H1 (cell line): ENCODE measurements around the gene ACOT7. TPM values are rescaled to one million over a fixed set of nuclear protein-coding genes. Genes with fewer than 3 reads are reported as not detected.

Experiments used
- CTCF ChIA-PET: fragments of 300-600 bp; sonication (Branson Sonifier 250); formaldehyde crosslinking; loops from one replicate; lab custom pipeline; 2021; ENCODE audit not compliant: partially characterized antibody; lab: Charles Lee
- POLR2A ChIA-PET: fragments of 300-600 bp; sonication (Branson Sonifier 250); formaldehyde crosslinking; loops from one replicate; lab custom pipeline; 2021; ENCODE audit warnings: inconsistent platforms; ENCODE audit not compliant: partially characterized antibody; lab: Charles Lee
- DNase-seq, 2 experiments: peaks; one replicate each; pipeline versions ENCODE4 v3.0.0 to v3.0.0-alpha.2; 2010 to 2022; ENCODE audit warnings: low spot score in 2 of 2, low read depth in 1 of 2, mixed read lengths in 1 of 2
- FAIRE-seq: peaks from 2 replicates; lab custom pipeline; 2011; peaks lifted over from hg19 to GRCh38; lab: Jason Lieb, UNC
- H2AFZ ChIP-seq: 2 replicates; pipeline ENCODE4 v1.8.1; 2012; ENCODE audit warnings: low read length, inconsistent platforms
- H2AK5ac ChIP-seq: 2 replicates; pipeline ENCODE4 v1.6.1; 2013; ENCODE audit warnings: low read depth, low read length
- H2BK120ac ChIP-seq: replicated peaks from 2 replicates; pipeline ENCODE3; 2013; ENCODE audit warnings: low read depth, low read length, inconsistent platforms
- H2BK12ac ChIP-seq: 2 replicates; pipeline ENCODE4 v1.6.1; 2013; ENCODE audit warnings: low read depth, low read length
- H2BK15ac ChIP-seq: 2 replicates; pipeline ENCODE4 v1.6.1; 2013; ENCODE audit warnings: low read length
- H2BK20ac ChIP-seq: 2 replicates; pipeline ENCODE4 v1.6.1; 2013; ENCODE audit warnings: low read length
- H2BK5ac ChIP-seq: 2 replicates; pipeline ENCODE4 v1.6.1; 2013; ENCODE audit warnings: low read depth, low read length
- H3K14ac ChIP-seq: 2 replicates; pipeline ENCODE4 v1.6.1; 2013; ENCODE audit warnings: inconsistent platforms; ENCODE audit not compliant: insufficient read length
- H3K18ac ChIP-seq: 2 replicates; pipeline ENCODE4 v1.6.1; 2013; ENCODE audit warnings: low read length; ENCODE audit errors: extremely low read depth
- H3K23ac ChIP-seq: 2 replicates; pipeline ENCODE4 v1.6.1; 2013; ENCODE audit warnings: inconsistent platforms; ENCODE audit not compliant: insufficient read length
- H3K23me2 ChIP-seq: 2 replicates; pipeline ENCODE4 v1.6.1; 2013; ENCODE audit warnings: low read depth, low read length
- H3K27ac ChIP-seq: 2 replicates; pipeline ENCODE4 v1.6.1; 2011; ENCODE audit warnings: low read depth, low read length, inconsistent platforms
- H3K27me3 ChIP-seq, 4 experiments: replicated peaks in 1 of 4; 1 replicate in 1 of 4; 2 replicates in 3 of 4; pipeline versions ENCODE4 v1.6.1 to v1.8.1; 2011 to 2013; ENCODE audit warnings: low read length in 3 of 4, mild to moderate bottlenecking in 3 of 4, inconsistent platforms in 2 of 4, mixed read lengths in 2 of 4, moderate library complexity in 1 of 4; ENCODE audit not compliant: control insufficient read depth in 3 of 4, insufficient read depth in 3 of 4; ENCODE audit errors: extremely low read depth in 1 of 4
- H3K36me3 ChIP-seq, 4 experiments: 2 replicates each; pipeline versions ENCODE4 v1.6.1 to v1.8.1; 2011 to 2013; ENCODE audit warnings: mild to moderate bottlenecking in 4 of 4, low read length in 3 of 4, moderate library complexity in 2 of 4, control low read depth in 1 of 4, inconsistent platforms in 1 of 4; ENCODE audit not compliant: insufficient read depth in 4 of 4, control insufficient read depth in 2 of 4
- H3K4ac ChIP-seq: replicated peaks from 2 replicates; pipeline ENCODE3; 2013; ENCODE audit warnings: low read length, low read depth, mixed read lengths, inconsistent platforms; ENCODE audit not compliant: insufficient read length
- H3K4me1 ChIP-seq, 4 experiments: replicated peaks in 1 of 4; 1 replicate in 1 of 4; 2 replicates in 3 of 4; pipeline versions ENCODE4 v1.6.1 to v1.8.1; 2011 to 2013; ENCODE audit warnings: low read length in 3 of 4, inconsistent platforms in 2 of 4, mixed read lengths in 1 of 4; ENCODE audit not compliant: insufficient read depth in 4 of 4, control insufficient read depth in 3 of 4
- H3K4me2 ChIP-seq, 2 experiments: 2 replicates each; pipeline versions ENCODE4 v1.6.1 to v1.8.1; 2011 to 2013; ENCODE audit warnings: low read depth in 2 of 2, low read length in 2 of 2, control low read depth in 1 of 2, inconsistent platforms in 1 of 2, mild to moderate bottlenecking in 1 of 2; ENCODE audit not compliant: insufficient read depth in 1 of 2
- H3K4me3 ChIP-seq, 4 experiments: fragments of 200-600, 300-600 bp in 1 of 4; sonication (generic), shearing (Covaris generic), sonication (Bioruptor Twin) in 1 of 4; 2 replicates each; pipeline versions ENCODE4 v1.5.1 to v1.8.1; 2011 to 2016; ENCODE audit warnings: low read length in 4 of 4, low read depth in 3 of 4, control low read depth in 2 of 4, inconsistent platforms in 2 of 4, mild to moderate bottlenecking in 2 of 4, mixed read lengths in 1 of 4, moderate library complexity in 1 of 4; ENCODE audit not compliant: insufficient read depth in 2 of 4; ENCODE audit errors: extremely low read depth in 1 of 4
- H3K56ac ChIP-seq: replicated peaks from 2 replicates; pipeline ENCODE3; 2013; ENCODE audit warnings: low read depth, mild to moderate bottlenecking, mixed read lengths, low read length, inconsistent platforms; ENCODE audit not compliant: insufficient read length
- H3K79me1 ChIP-seq: 2 replicates; pipeline ENCODE4 v1.6.1; 2013; ENCODE audit warnings: low read depth, low read length, control low read depth
- H3K79me2 ChIP-seq, 2 experiments: 2 replicates each; pipeline versions ENCODE4 v1.6.1 to v1.8.1; 2012 to 2013; ENCODE audit warnings: low read length in 2 of 2, mild to moderate bottlenecking in 2 of 2, inconsistent platforms in 1 of 2; ENCODE audit not compliant: insufficient read depth in 2 of 2, control insufficient read depth in 1 of 2
- H3K9ac ChIP-seq, 4 experiments: replicated peaks in 1 of 4; 1 replicate in 1 of 4; 2 replicates in 3 of 4; pipeline versions ENCODE4 v1.6.1 to v1.8.1; 2011 to 2013; ENCODE audit warnings: low read depth in 3 of 4, low read length in 3 of 4, control low read depth in 2 of 4, mild to moderate bottlenecking in 2 of 4, moderate library complexity in 2 of 4, inconsistent platforms in 1 of 4; ENCODE audit errors: extremely low read depth in 1 of 4
- H3K9me3 ChIP-seq, 2 experiments: 2 replicates each; pipeline versions ENCODE4 v1.6.1 to v1.8.1; 2012 to 2013; ENCODE audit warnings: mild to moderate bottlenecking in 2 of 2, moderate library complexity in 2 of 2, control low read depth in 1 of 2, inconsistent platforms in 1 of 2, low read depth in 1 of 2, low read length in 1 of 2, mixed read lengths in 1 of 2; ENCODE audit not compliant: insufficient read depth in 2 of 2
- H4K20me1 ChIP-seq, 2 experiments: replicated peaks in 1 of 2; 2 replicates each; pipeline versions ENCODE3 to v1.8.1; 2011 to 2013; ENCODE audit warnings: inconsistent platforms in 2 of 2, low read length in 2 of 2, mild to moderate bottlenecking in 1 of 2; ENCODE audit not compliant: insufficient read depth in 2 of 2, control insufficient read depth in 1 of 2
- H4K5ac ChIP-seq: 2 replicates; pipeline ENCODE4 v1.6.1; 2013; ENCODE audit warnings: low read length, low read depth, mixed read lengths, inconsistent platforms; ENCODE audit not compliant: insufficient read length
- H4K8ac ChIP-seq: 2 replicates; pipeline ENCODE4 v1.8.0; 2013; ENCODE audit warnings: mild to moderate bottlenecking, moderate library complexity, low read length, inconsistent platforms; ENCODE audit not compliant: insufficient read depth; ENCODE audit errors: extremely low read depth
- H4K91ac ChIP-seq: replicated peaks from 2 replicates; pipeline ENCODE3; 2013; ENCODE audit warnings: low read length, mixed read lengths, inconsistent platforms; ENCODE audit not compliant: insufficient read length
- RAD21 ChIP-seq, 2 experiments: IDR thresholded peaks in 1 of 2; conservative IDR thresholded peaks in 1 of 2; 2 replicates each; pipeline ENCODE4 v1.6.1; 2011; ENCODE audit warnings: low read depth in 2 of 2, low read length in 2 of 2, improper control_type of control experiment in 1 of 2, inconsistent platforms in 1 of 2, mild to moderate bottlenecking in 1 of 2, moderate library complexity in 1 of 2
- SIN3A ChIP-seq, 2 experiments: IDR thresholded peaks in 1 of 2; conservative IDR thresholded peaks in 1 of 2; 2 replicates each; pipeline ENCODE4 v1.6.1; 2011 to 2012; ENCODE audit warnings: low read length in 2 of 2, improper control_type of control experiment in 1 of 2, low read depth in 1 of 2, mild to moderate bottlenecking in 1 of 2
- WGBS, 2 experiments: shearing (Covaris generic) in 1 of 2; methylation state at CpG; one replicate each; pipeline versions ENCODE4 v1.1.6 to v1.1.7; 2013 to 2015; ENCODE audit warnings: low lambda C conversion rate in 2 of 2, mixed read lengths in 2 of 2, inconsistent platforms in 1 of 2, low coverage in 1 of 2, missing lambda C conversion rate in 1 of 2; ENCODE audit not compliant: insufficient replicate concordance in 2 of 2, insufficient coverage in 1 of 2, insufficient read length in 1 of 2; ENCODE audit errors: extremely low coverage in 1 of 2, missing lambda C conversion rate in 1 of 2; 5-methylcytosine and 5-hydroxymethylcytosine counted together
- polyA plus RNA-seq, 7 experiments: library from polyadenylated mRNA; depleted of rRNA in 3 of 7; stranded (reverse) in 5 of 7; unstranded in 2 of 7; fragments of >200 nt in 5 of 7; fragments of 200-250 nt in 2 of 7; gene quantifications; 1 replicate in 5 of 7; 2 replicates in 1 of 7; 4 replicates in 1 of 7; pipeline versions ENCODE4 v1.2.1 to v1.2.3, GENCODE V29; 2011 to 2013; ENCODE audit warnings: missing spikeins in 2 of 7, mixed read lengths in 2 of 7
- total RNA-seq: library from RNA; stranded (reverse); fragmentation: NEBNext Ultra II Directional; extraction: Animal tissue kit (Norgen Biotek cat#: 25700); gene quantifications from 2 replicates; pipeline ENCODE4 v1.2.1, GENCODE V29; 2021
- TF ChIP-seq, protein P1 (sequence below), 3 experiments: IDR thresholded peaks; 1 replicate in 2 of 3; 2 replicates in 1 of 3; pipeline versions ENCODE4 v1.5.1 to v1.6.1; 2011; ENCODE audit warnings: low read length in 3 of 3, mild to moderate bottlenecking in 3 of 3, inconsistent platforms in 2 of 3, low read depth in 1 of 3, moderate library complexity in 1 of 3; ENCODE audit not compliant: insufficient read depth in 1 of 3; ENCODE audit errors: control extremely low read depth in 1 of 3

ACOT7 gene
- total and polyA plus RNA-seq, 2 of the 8 experiments (the other 6 are each of a cell fraction or from before 2014, with no cell fraction given): 151 to 214 TPM

GRCh38 chr1:6378096-6378746 lies 15.3 kb downstream of the ACOT7 start:
- Histone ChIP-seq H2AK5ac (no peak overlapping the region), H2BK5ac (0 out of 2 replicates have a peak overlapping the region, but pooled peaks have one; percentile 27), H2BK15ac (no peak overlapping the region), H3K18ac (no peak overlapping the region), H4K91ac (peak overlapping the region; percentile 22), H3K4me2 (no peak overlapping the region), H3K4me3 (no peak overlapping the region), H3K23me2 (no peaks in the 10 kb centered on the region), H4K8ac (peak overlapping the region; percentile 84), H3K36me3 (no peaks in the 10 kb centered on the region), H3K56ac (no peak overlapping the region), H3K79me1 (peaks cover 12% of the 10 kb centered on the region), H4K5ac (no peak overlapping the region), H3K14ac (no peak overlapping the region), H3K9me3 (no peaks in the 10 kb centered on the region), H4K20me1 (peaks cover 3 to 22% of the 10 kb centered on the region in 2 experiments), H3K4ac (no peak overlapping the region), H3K27ac (no peak overlapping the region), H3K23ac (no peak overlapping the region), H2BK12ac (0 out of 2 replicates have a peak overlapping the region, but pooled peaks have one; percentile 68), H2AFZ (no peak overlapping the region), H3K9ac (no peak overlapping the region), H3K4me1 (peaks cover 0 to 2% (median 0%) of the 10 kb centered on the region in 4 experiments; a peak in 2 of 7 replicates), H3K27me3 (no peaks in the 10 kb centered on the region), H2BK120ac (no peak overlapping the region), H2BK20ac (no peak overlapping the region), H3K79me2 (peaks cover 0 to 67% of the 10 kb centered on the region in 2 experiments; a peak in 3 of 4 replicates)
- POLR2A ChIA-PET: interaction anchor here (0.8 to 5.8 kb wide), 2 partner anchors 11 to 16 kb away, joined by 4 to 29 read pairs; partner anchors contain the start of gene ACOT7
- CTCF ChIA-PET: interaction anchor here (1.0 to 58.4 kb wide), 7 partner anchors 14 to 63 kb away, joined by 3 to 1769 read pairs (median 6); partner anchors contain the start of genes ACOT7 and HES2
- DNase-seq: no peak
- TF ChIP-seq RAD21 (IDR thresholded peaks at IDR 0.05 in 1 of 2, conservative IDR thresholded peaks at IDR 0.05 in 1 of 2; ENCODE audit: low read depth in 2 of 2, low read length in 2 of 2): peak; percentile 13 to 28; a peak in 2 of 4 replicates
- TF ChIP-seq SIN3A (conservative IDR thresholded peaks at IDR 0.05 in 1 of 2, IDR thresholded peaks at IDR 0.05 in 1 of 2; ENCODE audit: low read depth in 1 of 2, low read length in 2 of 2): no peak
- TF ChIP-seq, protein P1, sequence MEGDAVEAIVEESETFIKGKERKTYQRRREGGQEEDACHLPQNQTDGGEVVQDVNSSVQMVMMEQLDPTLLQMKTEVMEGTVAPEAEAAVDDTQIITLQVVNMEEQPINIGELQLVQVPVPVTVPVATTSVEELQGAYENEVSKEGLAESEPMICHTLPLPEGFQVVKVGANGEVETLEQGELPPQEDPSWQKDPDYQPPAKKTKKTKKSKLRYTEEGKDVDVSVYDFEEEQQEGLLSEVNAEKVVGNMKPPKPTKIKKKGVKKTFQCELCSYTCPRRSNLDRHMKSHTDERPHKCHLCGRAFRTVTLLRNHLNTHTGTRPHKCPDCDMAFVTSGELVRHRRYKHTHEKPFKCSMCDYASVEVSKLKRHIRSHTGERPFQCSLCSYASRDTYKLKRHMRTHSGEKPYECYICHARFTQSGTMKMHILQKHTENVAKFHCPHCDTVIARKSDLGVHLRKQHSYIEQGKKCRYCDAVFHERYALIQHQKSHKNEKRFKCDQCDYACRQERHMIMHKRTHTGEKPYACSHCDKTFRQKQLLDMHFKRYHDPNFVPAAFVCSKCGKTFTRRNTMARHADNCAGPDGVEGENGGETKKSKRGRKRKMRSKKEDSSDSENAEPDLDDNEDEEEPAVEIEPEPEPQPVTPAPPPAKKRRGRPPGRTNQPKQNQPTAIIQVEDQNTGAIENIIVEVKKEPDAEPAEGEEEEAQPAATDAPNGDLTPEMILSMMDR (IDR thresholded peaks at IDR 0.05; ENCODE audit: control extremely low read depth in 1 of 3, insufficient read depth in 1 of 3, low read depth in 1 of 3, low read length in 3 of 3): peak; percentile 44 to 77 (median 48)
- WGBS, 2 experiments: 80% methylated on average over 12 of the region's 12 CpGs; no CpG with 5 or more reads in 1 of the 2 experiments
- FAIRE-seq: no peak
